A673 (cell line): ENCODE data around the gene KCNIP4.

Source experiments
- EZH2 ChIP-seq: fragments of 200-600 bp; sonication (generic); IDR thresholded peaks from 2 replicates; pipeline ENCODE4 v1.6.1; 2017; ENCODE audit warnings: borderline replicate concordance, low read depth, mild to moderate bottlenecking, mixed read lengths, antibody characterized with exemption, low read length; ENCODE audit not compliant: poor library complexity, severe bottlenecking
- TF ChIP-seq, protein P1 (sequence below): fragments of 300-800, 200-600 bp; sonication (generic); conservative IDR thresholded peaks from 2 replicates; pipeline ENCODE4 v1.5.1; 2017; ENCODE audit warnings: low read depth, mild to moderate bottlenecking, antibody characterized with exemption, low read length, moderate library complexity, mixed read lengths

DNA sequence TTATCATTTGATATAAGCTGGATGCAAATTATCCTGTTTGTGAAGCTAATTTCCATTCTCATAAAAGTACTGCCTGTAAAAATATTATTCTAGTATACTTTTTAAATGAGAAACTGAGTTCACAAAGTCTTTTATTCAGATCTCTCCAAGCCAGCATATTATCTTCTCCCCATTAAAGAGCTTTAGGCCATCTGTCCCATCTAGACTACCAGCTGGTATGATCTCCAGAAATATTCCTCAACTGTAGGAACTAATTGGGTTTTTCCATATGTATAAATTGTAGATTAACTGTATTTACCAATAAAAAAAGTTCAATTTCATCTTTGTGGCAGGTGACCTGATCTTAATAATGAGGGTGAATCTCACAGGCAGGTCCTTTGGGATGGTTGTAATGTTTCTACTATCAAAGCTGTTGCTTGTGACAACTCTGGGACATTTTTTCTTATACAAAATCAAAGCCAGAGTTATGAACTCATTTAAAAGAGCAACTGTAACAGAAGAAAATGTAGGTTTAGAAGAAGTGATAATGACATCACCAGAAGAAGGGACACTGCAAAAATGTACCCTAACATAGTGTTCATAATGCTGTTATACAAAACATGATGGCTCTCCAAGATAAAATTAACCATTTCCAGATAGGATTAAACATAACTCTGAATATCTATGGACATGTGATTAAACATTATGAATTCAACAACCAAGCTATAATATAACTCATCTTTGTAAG is 132.8 kb downstream of the KCNIP4 start:
- TF ChIP-seq, protein P1, sequence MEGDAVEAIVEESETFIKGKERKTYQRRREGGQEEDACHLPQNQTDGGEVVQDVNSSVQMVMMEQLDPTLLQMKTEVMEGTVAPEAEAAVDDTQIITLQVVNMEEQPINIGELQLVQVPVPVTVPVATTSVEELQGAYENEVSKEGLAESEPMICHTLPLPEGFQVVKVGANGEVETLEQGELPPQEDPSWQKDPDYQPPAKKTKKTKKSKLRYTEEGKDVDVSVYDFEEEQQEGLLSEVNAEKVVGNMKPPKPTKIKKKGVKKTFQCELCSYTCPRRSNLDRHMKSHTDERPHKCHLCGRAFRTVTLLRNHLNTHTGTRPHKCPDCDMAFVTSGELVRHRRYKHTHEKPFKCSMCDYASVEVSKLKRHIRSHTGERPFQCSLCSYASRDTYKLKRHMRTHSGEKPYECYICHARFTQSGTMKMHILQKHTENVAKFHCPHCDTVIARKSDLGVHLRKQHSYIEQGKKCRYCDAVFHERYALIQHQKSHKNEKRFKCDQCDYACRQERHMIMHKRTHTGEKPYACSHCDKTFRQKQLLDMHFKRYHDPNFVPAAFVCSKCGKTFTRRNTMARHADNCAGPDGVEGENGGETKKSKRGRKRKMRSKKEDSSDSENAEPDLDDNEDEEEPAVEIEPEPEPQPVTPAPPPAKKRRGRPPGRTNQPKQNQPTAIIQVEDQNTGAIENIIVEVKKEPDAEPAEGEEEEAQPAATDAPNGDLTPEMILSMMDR: no peak
- no peak for TF ChIP-seq EZH2
